NCI-H446 treated with DMSO at 0.1 percent for 48 hours (cell line): Measurements from ENCODE around the gene SYNGR1.

Experiments
- DNase-seq: peaks from one replicate; lab custom pipeline; 2025; lab: John Stamatoyannopoulos, UW

Gene SYNGR1

GRCh38 chr22:39431216-39431801 lies 81.5 kb downstream of the SYNGR1 start:
- no peak for DNase-seq

- DNase-seq = no peak
Observed at GRCh38 chr22:39431821-39432251, 82.0 kb downstream of the SYNGR1 start.

GRCh38 chr22:39432361-39432811 lies 82.6 kb downstream of the SYNGR1 start:
- no peak for DNase-seq

- DNase-seq = no peak
Observed at GRCh38 chr22:39433476-39434242, 83.9 kb downstream of the SYNGR1 start.

GRCh38 chr22:39434243-39434653 lies 84.5 kb downstream of the SYNGR1 start:
- no peak for DNase-seq

GRCh38 chr22:39434721-39435120 lies 84.9 kb downstream of the SYNGR1 start:
- no peak for DNase-seq
